GM20000 (cell line): ENCODE results near the gene SLC27A4.

ENCODE experiments used
- DNase-seq: peaks from one replicate; pipeline ENCODE4 v3.0.0; 2012; ENCODE audit warnings: low spot score
- TF ChIP-seq, protein P1 (sequence below): IDR thresholded peaks from 2 replicates; pipeline ENCODE4 v1.5.1; 2012; ENCODE audit warnings: mild to moderate bottlenecking, control low read depth; ENCODE audit errors: extremely low read depth, missing control alignments

Gene SLC27A4

DNA sequence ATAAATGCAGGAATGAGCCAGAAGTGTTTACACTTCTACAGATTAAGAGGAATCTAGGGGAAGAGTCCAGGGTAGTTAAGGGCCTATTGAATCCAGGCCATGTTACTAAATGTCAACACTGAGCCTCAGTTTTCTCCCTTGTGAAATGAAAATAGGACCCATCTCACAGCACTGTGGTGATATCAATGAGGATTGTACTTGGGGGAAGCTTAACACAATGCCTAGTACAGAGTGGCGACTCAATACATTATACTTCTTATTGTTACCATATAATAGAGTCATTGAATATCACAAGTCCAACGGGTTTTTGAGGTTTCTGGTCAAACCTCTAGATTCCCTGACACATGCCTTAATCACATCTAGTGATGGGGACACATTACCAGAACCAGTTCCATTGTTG, 22.7 kb upstream of the SLC27A4 start:
- TF ChIP-seq, protein P1, sequence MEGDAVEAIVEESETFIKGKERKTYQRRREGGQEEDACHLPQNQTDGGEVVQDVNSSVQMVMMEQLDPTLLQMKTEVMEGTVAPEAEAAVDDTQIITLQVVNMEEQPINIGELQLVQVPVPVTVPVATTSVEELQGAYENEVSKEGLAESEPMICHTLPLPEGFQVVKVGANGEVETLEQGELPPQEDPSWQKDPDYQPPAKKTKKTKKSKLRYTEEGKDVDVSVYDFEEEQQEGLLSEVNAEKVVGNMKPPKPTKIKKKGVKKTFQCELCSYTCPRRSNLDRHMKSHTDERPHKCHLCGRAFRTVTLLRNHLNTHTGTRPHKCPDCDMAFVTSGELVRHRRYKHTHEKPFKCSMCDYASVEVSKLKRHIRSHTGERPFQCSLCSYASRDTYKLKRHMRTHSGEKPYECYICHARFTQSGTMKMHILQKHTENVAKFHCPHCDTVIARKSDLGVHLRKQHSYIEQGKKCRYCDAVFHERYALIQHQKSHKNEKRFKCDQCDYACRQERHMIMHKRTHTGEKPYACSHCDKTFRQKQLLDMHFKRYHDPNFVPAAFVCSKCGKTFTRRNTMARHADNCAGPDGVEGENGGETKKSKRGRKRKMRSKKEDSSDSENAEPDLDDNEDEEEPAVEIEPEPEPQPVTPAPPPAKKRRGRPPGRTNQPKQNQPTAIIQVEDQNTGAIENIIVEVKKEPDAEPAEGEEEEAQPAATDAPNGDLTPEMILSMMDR: no peak
- no peak for DNase-seq

DNA sequence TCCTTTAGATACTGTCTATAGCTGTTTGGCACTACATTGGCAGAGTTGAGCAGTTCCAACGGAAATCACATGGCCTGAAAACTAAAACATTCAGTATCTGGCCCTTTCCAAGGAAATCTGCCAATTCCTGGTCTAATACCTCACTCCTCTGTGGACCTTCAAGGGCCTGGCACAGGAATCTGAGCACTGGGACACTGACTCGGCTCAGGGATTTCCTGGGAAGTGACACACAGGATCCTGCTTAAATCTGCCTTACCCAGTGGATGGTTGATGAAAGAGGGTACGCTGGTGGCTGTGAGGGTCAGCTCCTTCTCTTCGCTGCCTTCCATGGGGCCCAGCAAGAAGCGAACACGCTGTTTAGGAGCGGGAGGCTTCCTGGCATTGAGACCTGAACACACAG, 19.0 kb upstream of the SLC27A4 start:
- DNase-seq: no peak
- TF ChIP-seq, protein P1: no peak

DNA sequence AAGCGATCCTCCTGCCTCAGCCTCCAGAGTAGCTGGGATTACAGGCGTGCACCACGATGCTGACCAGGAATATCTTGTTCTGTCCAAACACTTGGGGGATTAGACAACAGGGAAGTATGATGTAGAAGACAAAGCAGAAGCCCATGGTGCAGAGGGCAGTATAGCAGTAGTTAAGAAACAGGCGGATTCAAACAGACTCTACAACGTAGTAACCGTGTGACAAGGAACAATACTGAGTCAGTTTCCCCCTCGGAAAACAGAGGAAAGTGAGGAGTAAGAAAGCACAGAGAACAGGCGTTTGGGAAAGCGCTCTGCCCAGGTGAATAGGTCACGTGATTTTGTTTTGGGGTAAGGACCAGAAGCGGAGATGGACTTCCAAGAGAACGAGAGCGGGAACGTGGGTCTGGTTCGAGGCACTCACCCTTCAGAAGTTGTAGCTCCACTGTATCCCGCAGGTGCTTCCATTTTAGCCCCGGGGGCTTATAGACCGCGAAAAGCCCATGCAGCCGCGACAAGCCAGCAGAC, 18.4 kb upstream of the SLC27A4 start:
- TF ChIP-seq, protein P1: no peak
- no peak for DNase-seq

DNA sequence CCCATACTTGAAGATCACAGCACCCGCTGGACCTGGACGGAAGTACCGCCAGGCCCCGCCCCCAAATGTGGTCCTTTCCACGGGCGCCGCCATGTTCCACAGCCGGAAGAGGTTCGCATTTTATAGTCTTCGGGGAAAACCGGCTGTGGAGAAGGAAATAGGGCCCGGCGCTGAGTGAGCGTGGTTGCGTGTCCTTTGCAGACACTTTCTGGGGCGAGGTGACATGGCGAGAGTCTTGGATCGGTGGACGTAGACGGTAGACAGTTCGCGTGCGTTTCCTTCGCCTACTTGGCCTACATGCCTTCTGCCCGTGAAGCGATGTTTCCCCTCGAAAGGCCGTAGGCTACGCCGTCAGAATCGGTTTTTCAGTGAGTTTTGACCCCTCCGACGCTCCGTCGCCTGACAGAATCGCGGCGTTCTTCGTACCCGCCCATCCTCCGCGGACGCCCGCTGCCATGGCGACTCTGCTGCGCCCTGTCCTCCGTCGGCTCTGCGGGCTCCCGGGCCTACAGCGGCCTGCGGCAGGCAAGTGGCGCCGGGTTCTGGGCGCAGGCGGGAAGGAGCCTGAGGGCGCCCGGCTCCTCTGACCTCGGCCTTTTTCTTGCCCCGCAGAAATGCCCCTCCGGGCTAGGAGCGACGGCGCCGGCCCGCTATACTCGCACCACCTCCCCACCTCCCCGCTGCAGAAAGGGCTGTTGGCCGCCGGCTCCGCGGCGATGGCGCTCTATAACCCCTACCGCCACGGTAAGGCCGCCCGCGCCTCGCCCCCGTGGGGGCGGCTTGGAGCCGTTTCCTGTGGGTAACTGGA, 17.7 kb upstream of the SLC27A4 start, which contains the start of the genes COQ4 and TRUB2:
COQ4 (plus strand) TSS at position 436 of the 808 bp plus-strand sequence; CDS start at position 456, 20 bp downstream.
TRUB2 (minus strand) TSS at position 44 of the 808 bp plus-strand sequence; CDS start at position 5, 39 bp downstream.
- TF ChIP-seq, protein P1: no peak
- DNase-seq: peak; percentile 95

DNA sequence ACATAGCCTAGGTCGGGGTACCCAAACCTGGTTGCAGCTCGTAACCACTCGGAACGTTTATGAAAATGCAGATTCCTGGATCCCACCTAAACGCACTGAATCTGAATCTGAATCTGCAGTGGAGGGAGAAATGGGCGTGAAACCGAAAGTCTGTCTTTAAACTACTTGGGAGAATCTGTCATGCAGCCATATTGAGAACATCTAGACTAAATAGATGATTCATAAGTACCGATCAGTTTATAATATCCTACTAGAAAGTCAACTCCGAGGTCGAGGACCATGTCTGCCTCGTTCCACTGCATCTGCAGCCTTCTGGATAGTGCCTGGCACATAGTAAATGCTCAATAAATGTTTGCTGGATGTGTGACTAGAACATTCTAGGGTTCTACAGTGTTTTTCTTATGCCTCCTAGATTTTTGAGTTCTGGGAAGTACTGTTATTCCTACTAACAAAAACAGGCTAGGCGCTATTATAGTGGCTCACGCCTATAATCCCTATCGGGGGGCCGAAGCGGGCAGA, 17.1 kb upstream of the SLC27A4 start:
- DNase-seq: peak; percentile 34

DNA sequence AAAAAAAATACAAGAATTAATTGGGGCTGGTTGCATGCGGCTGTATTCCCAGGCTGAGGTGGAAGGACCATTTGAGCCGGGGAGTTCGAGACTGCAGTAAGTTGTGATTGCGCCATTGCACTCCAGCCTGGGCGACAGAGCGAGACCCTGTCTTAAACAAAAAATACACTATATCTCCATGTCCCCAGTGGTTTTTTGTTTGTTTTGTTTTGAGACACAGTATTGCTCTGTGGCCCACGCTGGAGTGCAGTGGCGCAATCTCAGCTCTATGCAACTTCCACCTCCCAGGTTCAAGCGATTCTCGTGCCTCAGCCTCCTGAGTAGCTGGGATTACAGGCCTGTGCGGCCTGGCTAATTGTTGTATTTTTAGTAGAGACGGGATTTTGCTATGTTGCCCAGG, 16.5 kb upstream of the SLC27A4 start:
- no peak for DNase-seq
- TF ChIP-seq, protein P1: no peak

More for the DNA sequence above, 17.1 kb upstream of the SLC27A4 start:
- TF ChIP-seq, protein P1: no peak

DNA sequence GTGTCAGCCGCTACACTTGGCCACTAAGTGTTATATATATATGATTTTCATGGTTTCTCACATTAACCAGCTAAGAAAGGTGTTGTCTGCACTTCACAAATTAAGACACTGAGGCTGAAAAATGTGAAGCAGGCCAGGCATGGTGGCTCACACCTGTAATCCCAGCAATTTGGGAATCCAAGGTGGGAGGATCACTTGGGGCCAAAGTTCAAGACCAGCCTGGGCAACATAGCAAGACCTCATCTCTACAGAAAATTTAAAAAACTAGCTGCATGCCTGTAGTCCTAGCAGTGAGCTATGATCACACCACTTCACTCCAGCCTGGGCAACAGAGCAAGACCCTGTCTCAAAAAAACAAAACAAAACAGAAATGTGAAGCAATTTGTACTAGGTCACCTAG, 15.9 kb upstream of the SLC27A4 start:
- TF ChIP-seq, protein P1: no peak
- no peak for DNase-seq
